ENCODE data around the gene PTTG1. TPM values are rescaled to one million over a fixed set of nuclear protein-coding genes. Genes with fewer than 3 reads are reported as not detected.

PTTG1 gene
- total RNA-seq, 6 donors from 2014 or later: 4.3 to 34.8 (median 9.6) TPM

GRCh38 chr5:160398806-160399205 is 22.8 kb upstream of the PTTG1 start:
- 36 to 45% methylated on average over 4 of the region's 4 CpGs for WGBS, 2 donors
- no peak for ATAC-seq (ENCODE audit: low FRiP score in 2 of 2)
- peak overlapping the region in 3 of 4 donors; percentile 58 to 70 (median 67) for H3K4me3 ChIP-seq
- peaks cover 11 to 23% (median 17%) of the 10 kb centered on the region in 4 donors for H3K4me1 ChIP-seq
- peak overlapping the region in 1 of 4 donors; percentile 91 for H3K27ac ChIP-seq
- no peaks in the 10 kb centered on the region for H3K27me3 ChIP-seq
- H3K36me3 ChIP-seq: peaks cover 6 to 25% (median 19%) of the 10 kb centered on the region in 4 donors
- no peaks in the 10 kb centered on the region for H3K9me3 ChIP-seq
- TF ChIP-seq POLR2AphosphoS5 (IDR thresholded peaks at IDR 0.05) (no peak), CTCF (IDR thresholded peaks at IDR 0.05) (no peak), EP300 (IDR thresholded peaks at IDR 0.05) (no peak), POLR2A (IDR thresholded peaks at IDR 0.05) (no peak)
- DNase-seq: no peak

GRCh38 chr5:160399402-160400353 is 22.0 kb upstream of the PTTG1 start, which contains the start of gene FAM200C:
Gene FAM200C, minus strand, starts transcription at chr5:160400054. Its CDS starts 4,564 bp downstream, at chr5:160395490.
- ATAC-seq (ENCODE audit: low FRiP score in 2 of 2): peak; percentile 96 to 99
- H3K27ac ChIP-seq: peak within 1 kb of the TSS; percentile 75 to 91 (median 80)
- peak; percentile 84 to 95 for TF ChIP-seq POLR2AphosphoS5 (IDR thresholded peaks at IDR 0.05)
- TF ChIP-seq EP300 (IDR thresholded peaks at IDR 0.05): no peak
- peak; percentile 44 to 94 (median 78) for TF ChIP-seq POLR2A (IDR thresholded peaks at IDR 0.05)
- DNase-seq: peak; percentile 90
- no peaks in the 10 kb centered on the region for H3K27me3 ChIP-seq
- H3K4me1 ChIP-seq: peaks cover 11 to 23% (median 17%) of the 10 kb centered on the region in 4 donors
- no peaks in the 10 kb centered on the region for H3K9me3 ChIP-seq
- peaks cover 15 to 33% (median 28%) of the 10 kb centered on the region in 4 donors for H3K36me3 ChIP-seq
- 1% methylated on average over 36 to 39 of the region's 41 CpGs for WGBS, 2 donors
- H3K4me3 ChIP-seq: peak within 1 kb of the TSS; percentile 44 to 70 (median 62)

GRCh38 chr5:160418561-160419457 is 2.8 kb upstream of the PTTG1 start, which contains the start of gene SLU7:
Gene SLU7, minus strand, starts transcription at chr5:160419081. Its CDS starts 3,787 bp downstream, at chr5:160415294.
- Histone ChIP-seq H3K36me3 (peaks cover 0 to 15% (median 8%) of the 10 kb centered on the region in 4 donors), H3K9me3 (no peaks in the 10 kb centered on the region), H3K27ac (peak within 1 kb of the TSS; percentile 84 to 95 (median 90)), H3K27me3 (no peaks in the 10 kb centered on the region), H3K4me1 (peaks cover 17 to 39% (median 34%) of the 10 kb centered on the region in 4 donors), H3K4me3 (peak within 1 kb of the TSS; percentile 29 to 82 (median 78))
- TF ChIP-seq CTCF (IDR thresholded peaks at IDR 0.05) (no peak), POLR2A (IDR thresholded peaks at IDR 0.05) (peak in 3 of 4 donors; percentile 73 to 84 (median 78)), EP300 (IDR thresholded peaks at IDR 0.05) (no peak), POLR2AphosphoS5 (IDR thresholded peaks at IDR 0.05) (peak; percentile 74 to 94)
- DNase-seq (peak; percentile 94 to 96), ATAC-seq (ENCODE audit: low FRiP score in 2 of 2) (peak; percentile 95)
- WGBS, 2 donors: 0% methylated on average over 47 to 48 of the region's 48 CpGs

- 39 to 43% methylated on average over 11 of the region's 11 CpGs for WGBS, 2 donors
- Histone ChIP-seq H3K9me3 (no peaks in the 10 kb centered on the region), H3K4me1 (peaks cover 17 to 39% (median 34%) of the 10 kb centered on the region in 4 donors), H3K4me3 (peak overlapping the region in 3 of 4 donors; percentile 74 to 82 (median 81)), H3K27me3 (no peaks in the 10 kb centered on the region), H3K36me3 (peaks cover 0 to 6% (median under 1%) of the 10 kb centered on the region in 4 donors), H3K27ac (peak overlapping the region; percentile 84 to 95 (median 90))
- no peak for DNase-seq
- TF ChIP-seq POLR2A (IDR thresholded peaks at IDR 0.05): no peak
- TF ChIP-seq EP300 (IDR thresholded peaks at IDR 0.05): no peak
- no peak for TF ChIP-seq POLR2AphosphoS5 (IDR thresholded peaks at IDR 0.05)
- TF ChIP-seq CTCF (IDR thresholded peaks at IDR 0.05): no peak
- no peak for ATAC-seq (ENCODE audit: low FRiP score in 2 of 2)
These were observed 2.0 kb upstream of the PTTG1 start for GRCh38 chr5:160419458-160420330.
